ENCODE data around the gene YPEL5. TPM values are rescaled to one million over a fixed set of nuclear protein-coding genes. Genes with fewer than 3 reads are reported as not detected.

Gene YPEL5
- total RNA-seq, 1 donor from 2014 or later: 120 TPM

GRCh38 chr2:30145826-30146336, 926 bp upstream of the YPEL5 start:
- Mint-ChIP-seq H3K4me1 (ENCODE audit: unreplicated experiment) (peaks cover 34% of the 10 kb centered on the region), H3K4me3 (ENCODE audit: unreplicated experiment) (peak overlapping the region; percentile 88), H3K27me3 (ENCODE audit: unreplicated experiment) (peaks cover 12% of the 10 kb centered on the region), H3K9me3 (ENCODE audit: unreplicated experiment) (no peaks in the 10 kb centered on the region), H3K36me3 (ENCODE audit: low read depth, unreplicated experiment) (peaks cover 7% of the 10 kb centered on the region), H3K27ac (ENCODE audit: unreplicated experiment) (peak overlapping the region; percentile 94)
- DNase-seq (ENCODE audit: low spot score): no peak
- TF ChIP-seq, protein P1, sequence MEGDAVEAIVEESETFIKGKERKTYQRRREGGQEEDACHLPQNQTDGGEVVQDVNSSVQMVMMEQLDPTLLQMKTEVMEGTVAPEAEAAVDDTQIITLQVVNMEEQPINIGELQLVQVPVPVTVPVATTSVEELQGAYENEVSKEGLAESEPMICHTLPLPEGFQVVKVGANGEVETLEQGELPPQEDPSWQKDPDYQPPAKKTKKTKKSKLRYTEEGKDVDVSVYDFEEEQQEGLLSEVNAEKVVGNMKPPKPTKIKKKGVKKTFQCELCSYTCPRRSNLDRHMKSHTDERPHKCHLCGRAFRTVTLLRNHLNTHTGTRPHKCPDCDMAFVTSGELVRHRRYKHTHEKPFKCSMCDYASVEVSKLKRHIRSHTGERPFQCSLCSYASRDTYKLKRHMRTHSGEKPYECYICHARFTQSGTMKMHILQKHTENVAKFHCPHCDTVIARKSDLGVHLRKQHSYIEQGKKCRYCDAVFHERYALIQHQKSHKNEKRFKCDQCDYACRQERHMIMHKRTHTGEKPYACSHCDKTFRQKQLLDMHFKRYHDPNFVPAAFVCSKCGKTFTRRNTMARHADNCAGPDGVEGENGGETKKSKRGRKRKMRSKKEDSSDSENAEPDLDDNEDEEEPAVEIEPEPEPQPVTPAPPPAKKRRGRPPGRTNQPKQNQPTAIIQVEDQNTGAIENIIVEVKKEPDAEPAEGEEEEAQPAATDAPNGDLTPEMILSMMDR (IDR thresholded peaks at IDR 0.05; ENCODE audit: unreplicated experiment): no peak

DNA sequence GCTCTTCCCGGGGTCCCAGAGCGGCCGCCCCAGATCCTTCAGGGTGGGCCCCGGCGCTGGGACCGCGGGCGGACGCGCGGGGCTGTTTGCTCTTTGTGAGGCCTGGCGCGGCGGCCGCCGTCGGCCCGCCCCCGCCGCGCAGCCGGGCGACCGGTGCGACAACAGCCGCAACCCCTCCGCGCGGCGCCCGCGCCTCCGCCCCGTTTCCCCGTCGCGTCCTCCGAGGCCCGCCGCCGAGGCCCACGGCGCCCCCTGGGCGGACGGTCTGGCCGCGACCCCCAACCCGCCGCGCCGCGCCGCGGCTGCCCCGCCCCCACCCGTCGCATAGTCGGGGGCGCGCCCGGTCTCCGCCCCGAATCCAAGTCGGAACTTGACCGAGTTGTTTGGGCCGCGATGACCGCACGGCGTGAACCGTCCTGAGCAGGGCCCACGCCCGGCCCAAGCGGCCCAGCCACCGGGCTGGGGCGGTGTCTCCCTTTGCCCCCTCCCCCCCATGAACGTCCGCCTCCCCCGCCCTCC, 448 bp downstream of the YPEL5 start:
- DNase-seq (ENCODE audit: low spot score): peak; percentile 47
- Mint-ChIP-seq H3K4me1 (ENCODE audit: unreplicated experiment) (peaks cover 37% of the 10 kb centered on the region), H3K4me3 (ENCODE audit: unreplicated experiment) (no peak overlapping the region), H3K27ac (ENCODE audit: unreplicated experiment) (no peak overlapping the region), H3K36me3 (ENCODE audit: low read depth, unreplicated experiment) (peaks cover 8% of the 10 kb centered on the region), H3K27me3 (ENCODE audit: unreplicated experiment) (peaks cover 13% of the 10 kb centered on the region), H3K9me3 (ENCODE audit: unreplicated experiment) (no peaks in the 10 kb centered on the region)
- TF ChIP-seq, protein P1 (IDR thresholded peaks at IDR 0.05; ENCODE audit: unreplicated experiment): no peak

DNA sequence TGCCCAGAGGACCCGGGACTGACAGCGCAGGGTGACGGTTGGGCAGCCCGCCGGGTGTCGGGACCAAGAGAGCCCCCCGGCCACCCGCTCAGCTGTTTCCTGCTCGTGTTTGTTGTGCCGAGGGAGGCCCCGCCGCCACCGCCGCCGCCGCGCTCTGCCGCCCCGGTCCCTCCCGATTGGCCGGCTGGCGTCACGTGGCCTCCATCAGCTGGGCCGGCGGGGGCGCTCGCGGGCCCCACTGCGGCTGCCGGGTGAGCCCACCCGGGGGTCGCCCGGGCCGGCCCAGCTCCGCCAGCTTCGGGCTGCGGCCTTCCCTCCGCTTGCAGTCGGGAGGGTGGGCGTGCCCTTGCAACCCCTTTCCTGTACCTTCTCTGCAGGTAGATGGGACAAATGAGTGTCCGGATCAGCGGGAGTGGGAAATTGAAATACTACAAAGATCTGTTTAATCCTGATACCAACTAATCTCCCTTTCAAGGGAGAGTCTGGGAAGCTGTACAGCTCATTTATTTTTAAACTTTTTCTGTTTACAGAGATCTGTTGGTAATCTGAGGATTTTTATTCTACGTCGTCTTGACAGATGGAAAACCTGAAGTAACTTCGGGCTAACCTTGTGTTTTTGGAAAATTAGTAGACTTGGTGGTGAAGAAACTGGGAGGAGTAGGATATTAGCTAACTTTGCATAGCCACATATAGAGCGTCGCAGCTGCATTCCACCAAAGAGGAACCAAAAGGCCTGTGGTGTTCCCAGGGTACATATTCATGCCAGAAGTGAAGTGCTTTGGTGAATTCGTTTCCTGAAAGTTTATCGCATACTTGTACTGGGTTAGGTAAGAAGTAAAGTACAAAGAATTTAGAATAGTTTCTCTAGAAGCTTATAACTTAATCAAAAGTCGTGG, 1.2 kb downstream of the YPEL5 start:
- TF ChIP-seq, protein P1 (IDR thresholded peaks at IDR 0.05; ENCODE audit: unreplicated experiment): peak; percentile 34

GRCh38 chr2:30148850-30149249, 2.0 kb downstream of the YPEL5 start:
- DNase-seq (ENCODE audit: low spot score): no peak
- Mint-ChIP-seq H3K4me3 (ENCODE audit: unreplicated experiment) (peak overlapping the region; percentile 87), H3K27me3 (ENCODE audit: unreplicated experiment) (peaks cover 14% of the 10 kb centered on the region), H3K4me1 (ENCODE audit: unreplicated experiment) (peaks cover 37% of the 10 kb centered on the region), H3K9me3 (ENCODE audit: unreplicated experiment) (no peaks in the 10 kb centered on the region), H3K27ac (ENCODE audit: unreplicated experiment) (peak overlapping the region; percentile 61), H3K36me3 (ENCODE audit: low read depth, unreplicated experiment) (peaks cover 12% of the 10 kb centered on the region)
- TF ChIP-seq, protein P1 (IDR thresholded peaks at IDR 0.05; ENCODE audit: unreplicated experiment): no peak

More for the DNA sequence above, 1.2 kb downstream of the YPEL5 start:
- Mint-ChIP-seq H3K36me3 (ENCODE audit: low read depth, unreplicated experiment) (peaks cover 12% of the 10 kb centered on the region), H3K27ac (ENCODE audit: unreplicated experiment) (peak overlapping the region; percentile 61), H3K4me1 (ENCODE audit: unreplicated experiment) (peaks cover 37% of the 10 kb centered on the region), H3K27me3 (ENCODE audit: unreplicated experiment) (peaks cover 12% of the 10 kb centered on the region), H3K9me3 (ENCODE audit: unreplicated experiment) (no peaks in the 10 kb centered on the region), H3K4me3 (ENCODE audit: unreplicated experiment) (peak overlapping the region; percentile 87)
- peak; percentile 93 for DNase-seq (ENCODE audit: low spot score)
